Adipocyte (in vitro differentiated cells): Measurements from ENCODE around the gene SRGAP3.
A peak's percentile ranks its signal among the peaks of the same experiment; 100 is the strongest.

Experiments used
- DNase-seq: peaks from one replicate; pipeline ENCODE4 v3.0.0-alpha.2; 2015; ENCODE audit warnings: low read depth
- H3K27me3 ChIP-seq: replicated peaks from 2 replicates; pipeline ENCODE4 v1.7.0; 2013; ENCODE audit warnings: mild to moderate bottlenecking, low read length, moderate library complexity; ENCODE audit not compliant: control insufficient read depth, insufficient read depth
- H3K36me3 ChIP-seq: 2 replicates; pipeline ENCODE4 v1.7.0; 2013; ENCODE audit warnings: low read length, mild to moderate bottlenecking, moderate library complexity; ENCODE audit not compliant: control insufficient read depth, insufficient read depth, severe bottlenecking
- H3K4me1 ChIP-seq: 2 replicates; pipeline ENCODE4 v1.7.0; 2013; ENCODE audit warnings: mild to moderate bottlenecking, low read length, moderate library complexity; ENCODE audit not compliant: control insufficient read depth, insufficient read depth
- H3K4me3 ChIP-seq: 2 replicates; pipeline ENCODE4 v1.7.0; 2013; ENCODE audit warnings: mild to moderate bottlenecking, low read length, moderate library complexity
- H3K9ac ChIP-seq: 2 replicates; pipeline ENCODE4 v1.7.0; 2013; ENCODE audit warnings: mild to moderate bottlenecking, low read length, moderate library complexity
- H3K9me3 ChIP-seq: 2 replicates; pipeline ENCODE4 v1.7.0; 2013; ENCODE audit warnings: mild to moderate bottlenecking, low read length, moderate library complexity; ENCODE audit not compliant: control insufficient read depth

The SRGAP3 gene

GRCh38 chr3:8942746-8943488 is 306.5 kb downstream of the SRGAP3 start:
- H3K9ac ChIP-seq = no peak overlapping the region
- no peak overlapping the region for H3K4me3 ChIP-seq
- H3K4me1 ChIP-seq = peaks cover 5% of the 10 kb centered on the region
- no peak for DNase-seq
- peaks cover 26% of the 10 kb centered on the region for H3K36me3 ChIP-seq
- no peaks in the 10 kb centered on the region for H3K27me3 ChIP-seq
- H3K9me3 ChIP-seq = peaks cover 7% of the 10 kb centered on the region

DNA sequence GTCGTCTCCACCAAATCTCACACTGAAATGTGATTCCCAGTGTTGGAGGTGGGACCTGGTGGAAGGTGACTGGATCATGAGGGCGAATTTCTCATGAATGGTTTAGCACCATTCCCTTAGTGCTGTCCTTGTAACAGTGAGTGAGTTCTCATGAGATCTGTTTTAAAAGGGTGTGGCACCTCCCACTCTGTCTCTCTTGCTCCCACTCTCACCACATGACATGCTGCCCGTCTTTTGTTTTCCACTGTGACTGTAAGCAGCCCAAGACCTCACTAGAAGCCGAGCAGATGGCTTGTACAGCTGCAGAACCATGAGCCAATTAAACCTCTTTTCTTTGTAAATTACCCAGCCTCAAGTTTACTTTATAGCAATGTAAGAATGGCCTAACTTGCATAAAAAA is 307.3 kb downstream of the SRGAP3 start:
- Histone ChIP-seq H3K36me3 (peaks cover 26% of the 10 kb centered on the region), H3K27me3 (no peaks in the 10 kb centered on the region), H3K4me1 (peaks cover 12% of the 10 kb centered on the region), H3K9ac (no peak overlapping the region), H3K9me3 (peaks cover 7% of the 10 kb centered on the region), H3K4me3 (no peak overlapping the region)
- no peak for DNase-seq

DNA sequence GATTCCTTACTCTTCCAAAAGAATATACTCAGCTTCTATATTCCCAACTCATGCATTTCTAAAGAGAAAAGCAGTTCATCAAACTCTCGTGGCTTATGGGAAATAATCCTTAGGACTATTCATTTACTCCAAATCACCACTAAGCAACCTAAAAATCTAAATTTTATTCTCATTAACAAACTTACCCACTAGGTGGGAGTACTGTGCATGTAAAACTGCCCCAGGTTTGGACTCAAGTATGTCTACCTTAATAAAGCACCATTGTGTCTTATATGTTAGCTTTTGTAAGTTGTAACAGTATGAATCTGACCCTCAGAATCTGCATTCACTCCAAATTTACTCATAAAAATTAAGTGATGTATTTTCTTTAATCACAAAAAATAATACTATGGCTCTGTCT is 311.4 kb downstream of the SRGAP3 start:
- DNase-seq = peak; percentile 63
- H3K36me3 ChIP-seq = peaks cover 19% of the 10 kb centered on the region
- H3K4me3 ChIP-seq = no peak overlapping the region
- H3K27me3 ChIP-seq = no peaks in the 10 kb centered on the region
- H3K9ac ChIP-seq = peak overlapping the region; percentile 70
- peaks cover 20% of the 10 kb centered on the region for H3K4me1 ChIP-seq
- peaks cover 3% of the 10 kb centered on the region for H3K9me3 ChIP-seq

DNA sequence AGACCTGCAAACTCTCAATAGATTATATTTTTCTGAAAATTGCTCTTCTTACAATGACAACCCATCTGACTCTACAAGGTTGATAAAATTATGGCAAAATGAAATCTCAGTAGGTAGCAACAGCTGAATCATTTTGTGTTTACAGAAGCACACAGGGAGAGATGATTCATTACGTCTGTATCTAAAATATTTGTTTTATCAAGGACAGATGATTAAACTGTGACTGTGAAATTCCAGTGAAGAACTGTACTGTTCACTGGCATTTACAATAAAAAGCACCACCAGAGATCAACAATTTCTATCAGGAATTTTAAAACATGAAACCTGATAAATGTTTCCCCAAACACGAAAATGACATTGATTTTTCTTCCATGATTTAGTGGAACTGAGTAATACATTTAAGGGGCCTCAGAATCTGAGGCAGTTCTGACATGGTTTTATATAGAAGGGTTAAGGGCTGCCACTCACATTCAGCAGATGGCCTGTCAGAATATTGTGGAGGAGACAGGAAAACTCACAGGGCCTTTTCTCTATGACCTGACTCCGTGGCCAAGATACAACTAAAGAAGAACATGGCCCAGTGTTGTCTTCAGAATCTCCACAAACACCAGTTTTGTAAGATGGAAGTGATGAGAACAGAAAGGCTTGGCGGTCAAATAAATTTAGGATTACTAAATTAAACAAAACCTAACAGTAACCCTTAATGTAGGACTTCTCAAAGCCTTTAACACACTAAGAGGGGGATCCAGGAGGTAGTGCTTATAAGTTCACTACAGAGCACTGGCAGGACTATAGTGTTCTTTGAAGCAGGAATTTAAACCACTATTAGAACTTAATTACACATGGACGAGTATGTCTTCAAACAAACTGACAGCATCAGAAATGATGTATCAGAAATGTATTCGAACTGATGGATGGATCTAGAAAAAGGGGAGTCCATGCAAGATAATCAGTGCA is 312.1 kb downstream of the SRGAP3 start:
- DNase-seq = peak; percentile 83
- peak overlapping the region; percentile 2 for H3K4me3 ChIP-seq
- peak overlapping the region; percentile 70 for H3K9ac ChIP-seq
- no peaks in the 10 kb centered on the region for H3K9me3 ChIP-seq
- H3K36me3 ChIP-seq = peaks cover 19% of the 10 kb centered on the region
- peaks cover 20% of the 10 kb centered on the region for H3K4me1 ChIP-seq
- H3K27me3 ChIP-seq = no peaks in the 10 kb centered on the region

GRCh38 chr3:8932507-8932906 is 316.9 kb downstream of the SRGAP3 start:
- Histone ChIP-seq H3K27me3 (no peaks in the 10 kb centered on the region), H3K36me3 (peaks cover 5% of the 10 kb centered on the region), H3K9ac (no peak overlapping the region), H3K4me3 (no peak overlapping the region), H3K9me3 (no peaks in the 10 kb centered on the region), H3K4me1 (peaks cover 11% of the 10 kb centered on the region)
- DNase-seq = no peak

DNA sequence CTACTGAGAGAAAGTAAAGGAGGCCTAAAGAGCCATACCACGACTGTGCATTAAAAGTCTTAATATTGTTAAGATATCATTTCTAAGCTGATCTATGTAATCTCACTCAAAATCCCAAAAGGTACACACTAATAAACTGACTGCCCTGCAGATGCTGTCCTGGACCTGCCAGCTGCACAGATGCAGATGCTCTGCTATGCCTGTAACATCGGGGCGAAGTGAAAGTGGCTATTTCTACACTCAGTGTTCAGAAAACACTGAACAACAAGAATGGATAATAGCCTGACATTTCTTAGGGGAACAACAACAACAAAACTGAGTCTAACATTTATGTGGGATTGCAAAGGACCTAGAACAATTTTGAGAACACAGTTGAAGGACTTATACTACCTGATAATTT is 318.1 kb downstream of the SRGAP3 start:
- Histone ChIP-seq H3K4me1 (peaks cover 1% of the 10 kb centered on the region), H3K27me3 (no peaks in the 10 kb centered on the region), H3K9me3 (no peaks in the 10 kb centered on the region), H3K36me3 (peaks cover 5% of the 10 kb centered on the region), H3K9ac (no peak overlapping the region), H3K4me3 (no peak overlapping the region)
- no peak for DNase-seq
